GM23248 (cell line): ENCODE measurements around the gene TBCK.

Experiments
- EZH2 ChIP-seq: fragments of 200-600 bp; sonication (generic); IDR thresholded peaks from 2 replicates; pipeline ENCODE4 v1.6.1; 2018; ENCODE audit warnings: antibody characterized with exemption, mild to moderate bottlenecking; ENCODE audit not compliant: insufficient read depth, poor library complexity, severe bottlenecking
- EZH2phosphoT487 ChIP-seq: fragments of 200-600 bp; sonication (generic); IDR thresholded peaks from 2 replicates; pipeline ENCODE4 v1.6.1; 2018; ENCODE audit warnings: antibody characterized with exemption, moderate library complexity, mild to moderate bottlenecking, low read depth; ENCODE audit not compliant: insufficient read depth

DNA sequence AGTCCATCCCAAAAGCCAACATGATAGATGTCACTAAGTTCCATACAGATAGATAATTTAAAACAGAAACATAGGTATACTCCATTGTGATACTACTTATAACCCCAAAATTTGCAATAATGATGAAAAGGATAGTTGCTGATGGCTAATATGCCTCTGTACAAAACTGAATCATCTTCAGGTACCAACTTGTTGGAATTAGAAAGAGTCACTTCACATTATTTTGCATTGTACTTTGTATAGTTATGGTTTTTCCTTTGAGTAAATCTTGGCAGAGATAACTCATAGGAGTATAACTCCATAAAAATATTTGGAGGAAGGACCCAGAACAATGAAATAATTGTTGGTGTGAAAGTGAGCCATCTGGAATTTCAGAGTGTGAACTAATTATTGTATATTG, 35.0 kb upstream of the TBCK start:
- TF ChIP-seq EZH2phosphoT487 (no peak), EZH2 (no peak)
